ENCODE measurements around the gene RB1.
A peak's percentile ranks its signal among the peaks of the same experiment; 100 is the strongest.

Gene RB1

GRCh38 chr13:48500652-48501197 lies 197.2 kb downstream of the RB1 start:
- DNase-seq = no peak

- no peak for DNase-seq
Observed at GRCh38 chr13:48501705-48502104, 198.2 kb downstream of the RB1 start.

DNA sequence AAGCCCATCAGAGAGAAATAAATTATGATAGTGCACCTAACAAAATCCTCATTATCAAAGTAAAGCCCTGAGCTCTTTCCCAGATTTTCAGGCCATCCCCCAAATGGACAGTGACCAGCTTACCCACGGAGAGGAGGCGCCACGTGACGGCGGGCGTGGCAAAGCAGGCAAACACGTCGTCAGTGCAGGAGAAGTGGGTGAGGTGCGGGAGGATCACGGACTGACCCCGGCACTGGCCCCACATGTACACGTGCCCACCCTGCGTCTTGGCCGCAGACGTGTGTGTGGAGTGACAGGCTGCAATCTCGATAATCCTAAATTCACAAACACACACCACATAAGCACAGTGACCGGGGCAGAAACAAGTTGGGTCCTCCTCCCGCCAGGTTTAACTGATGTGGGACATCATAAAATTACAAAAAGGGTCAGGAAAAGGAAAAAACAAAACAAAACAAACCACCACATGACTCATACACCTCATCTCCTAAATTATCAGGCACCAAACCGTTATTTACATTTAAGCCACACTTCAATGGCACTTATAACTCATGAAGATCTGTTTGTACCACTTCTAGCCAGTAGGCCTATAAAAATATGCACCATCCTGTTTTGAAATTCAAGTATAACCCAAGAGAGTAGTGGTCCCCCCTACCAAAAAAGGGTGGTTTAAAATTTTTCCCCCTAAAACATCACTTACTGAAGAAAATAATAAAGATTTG lies 199.2 kb downstream of the RB1 start:
- DNase-seq = no peak

DNA sequence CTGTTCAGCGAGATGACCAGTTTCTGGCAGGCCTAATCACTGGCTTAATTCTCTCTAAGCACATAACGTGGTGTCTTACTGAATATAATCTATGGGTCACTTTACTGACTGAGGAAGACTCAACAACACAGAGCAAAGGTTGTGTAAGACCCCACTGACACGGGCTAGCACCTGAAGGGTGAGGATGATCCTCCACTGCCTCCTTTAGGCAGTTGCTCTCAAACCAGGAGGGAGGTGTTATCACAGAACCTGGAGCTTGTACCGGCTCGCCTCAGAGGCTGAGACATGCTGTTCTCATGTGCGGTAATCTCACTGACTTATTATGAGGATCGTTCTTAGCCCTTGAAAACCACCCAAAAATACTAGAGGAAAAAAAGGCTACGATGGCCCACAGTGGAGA lies 201.1 kb downstream of the RB1 start:
- no peak for DNase-seq

DNA sequence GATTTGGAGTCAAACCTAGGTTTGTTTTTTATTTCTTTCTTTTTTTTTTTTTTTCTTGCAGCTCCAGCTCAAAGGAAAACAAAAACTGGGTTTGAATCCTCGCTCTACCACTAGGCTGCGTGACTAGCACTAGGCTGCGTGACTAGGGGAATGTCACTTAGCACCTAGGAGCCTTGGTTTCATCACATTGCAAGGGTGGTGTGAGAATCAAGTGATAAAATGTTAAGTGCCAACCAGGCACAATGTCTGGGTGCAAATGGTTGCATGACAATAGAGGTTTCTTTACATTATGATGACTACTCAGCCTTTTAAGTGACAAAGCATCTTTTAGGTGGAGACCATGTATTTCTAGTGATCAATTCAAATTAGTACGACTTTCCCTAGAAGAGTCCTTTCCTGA lies 201.5 kb downstream of the RB1 start:
- no peak for DNase-seq

DNA sequence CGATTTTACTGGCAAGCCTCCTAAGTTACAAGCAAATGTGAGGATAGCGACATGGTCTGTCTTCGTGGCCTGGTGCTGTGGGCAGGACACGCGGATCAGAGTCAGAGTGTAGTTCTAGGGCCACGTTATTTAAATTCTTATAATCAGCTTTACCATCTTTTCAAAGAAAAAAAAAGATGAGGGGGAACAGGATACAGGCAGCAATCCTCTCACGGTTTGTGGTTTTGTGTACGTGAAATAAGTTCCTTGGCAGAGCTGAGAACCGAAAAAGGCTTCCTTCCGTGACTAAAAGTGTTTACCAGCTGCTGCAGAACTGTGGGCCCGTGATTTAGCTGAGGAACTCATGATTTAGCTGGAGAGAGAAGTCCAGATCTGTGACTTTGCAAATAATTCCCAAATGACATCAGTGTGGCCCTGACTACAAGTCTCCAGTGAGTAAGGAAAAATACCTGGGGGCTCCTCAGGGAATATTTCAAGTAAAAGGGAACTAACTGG lies 202.1 kb downstream of the RB1 start:
- no peak for DNase-seq

- DNase-seq = peak; percentile 64
Observed at GRCh38 chr13:48506092-48506701, 202.6 kb downstream of the RB1 start.

GRCh38 chr13:48507021-48507420 lies 203.5 kb downstream of the RB1 start:
- no peak for DNase-seq

DNA sequence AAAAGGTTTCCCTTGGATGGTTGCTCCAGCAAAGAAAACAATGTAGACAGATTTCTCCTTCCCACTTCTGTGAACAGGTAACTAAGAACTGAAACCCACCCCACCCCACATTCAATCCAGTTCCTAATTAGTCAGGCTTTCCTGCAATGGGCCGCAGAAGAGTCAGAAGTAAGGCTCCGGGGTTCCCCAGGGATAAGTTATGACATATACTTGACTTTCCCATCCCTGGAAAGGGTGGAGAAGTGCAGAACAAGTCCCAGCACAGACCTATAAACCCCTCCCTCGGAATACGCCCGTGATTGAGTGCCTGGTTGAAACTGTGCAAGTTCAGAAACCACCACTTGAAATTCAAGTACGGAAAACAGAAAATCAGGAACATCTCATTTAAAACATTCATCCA lies 204.5 kb downstream of the RB1 start:
- DNase-seq = no peak

- DNase-seq = no peak
Observed at GRCh38 chr13:48510698-48511097, 207.1 kb downstream of the RB1 start.

DNA sequence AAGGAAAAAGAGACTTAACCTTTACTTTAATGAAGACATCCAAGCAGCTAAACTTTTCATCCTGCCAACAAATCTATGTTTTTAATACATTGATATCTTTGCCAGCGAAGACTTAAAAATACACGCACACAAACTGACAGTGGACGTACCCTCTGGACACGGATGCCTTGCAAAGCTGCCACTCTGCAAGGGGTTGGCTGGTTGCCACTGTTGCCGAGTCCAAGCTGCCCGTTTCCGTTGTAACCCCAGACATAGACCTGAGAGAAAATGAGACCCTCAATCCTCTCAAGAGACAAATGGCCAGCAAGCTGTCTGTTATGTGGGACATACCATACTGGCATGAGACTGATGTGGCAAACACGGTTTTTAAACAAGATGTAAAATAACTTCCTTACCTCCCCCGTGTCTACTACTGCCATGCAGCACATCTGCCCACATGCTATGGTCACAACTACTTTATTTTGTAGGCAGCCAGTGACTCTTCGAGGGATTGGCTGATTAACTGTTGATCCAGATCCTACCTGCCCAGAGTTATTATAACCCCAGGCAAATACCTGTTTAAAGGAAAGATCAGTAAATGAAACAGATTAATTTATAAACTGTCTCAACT lies 208.2 kb downstream of the RB1 start:
- DNase-seq = peak; percentile 26

DNA sequence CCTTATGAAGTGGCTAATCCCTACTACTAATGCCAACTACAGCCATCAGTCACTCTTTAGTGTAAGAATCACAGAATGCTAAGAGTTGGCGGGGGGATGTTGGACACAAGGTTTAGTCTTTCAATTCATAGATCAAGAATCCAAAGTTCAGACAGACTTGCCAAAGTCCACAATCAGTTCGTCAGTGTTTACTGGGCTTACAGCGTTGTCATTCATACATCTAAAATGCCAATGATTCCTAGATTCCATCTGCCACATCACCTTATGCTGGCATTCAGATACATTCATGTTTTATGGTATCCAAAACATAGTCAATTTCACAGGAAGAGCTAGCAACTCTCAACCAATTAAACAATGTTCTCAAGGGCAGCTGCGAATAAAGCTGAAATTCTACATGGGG lies 211.2 kb downstream of the RB1 start:
- DNase-seq = no peak

GRCh38 chr13:48515732-48516131 lies 212.2 kb downstream of the RB1 start:
- no peak for DNase-seq

DNA sequence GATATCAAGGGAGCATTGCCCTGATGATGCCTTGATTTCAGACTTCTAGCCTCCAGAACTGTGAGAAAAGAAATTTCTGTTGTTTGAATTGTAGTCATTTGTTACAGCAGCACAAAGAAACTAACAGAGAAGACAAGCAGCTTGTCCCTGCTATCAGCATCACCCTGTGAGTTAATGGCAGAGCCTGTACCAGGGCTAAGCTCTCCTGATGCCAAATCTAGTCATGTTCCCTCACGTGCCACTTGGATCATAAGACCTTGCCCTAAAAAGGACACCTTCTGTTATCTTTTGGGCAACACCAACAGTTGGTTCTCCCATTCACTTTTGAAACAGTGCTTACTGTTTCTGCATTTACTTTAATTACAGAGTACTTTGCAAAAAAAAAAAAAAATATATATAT lies 214.5 kb downstream of the RB1 start:
- no peak for DNase-seq

DNA sequence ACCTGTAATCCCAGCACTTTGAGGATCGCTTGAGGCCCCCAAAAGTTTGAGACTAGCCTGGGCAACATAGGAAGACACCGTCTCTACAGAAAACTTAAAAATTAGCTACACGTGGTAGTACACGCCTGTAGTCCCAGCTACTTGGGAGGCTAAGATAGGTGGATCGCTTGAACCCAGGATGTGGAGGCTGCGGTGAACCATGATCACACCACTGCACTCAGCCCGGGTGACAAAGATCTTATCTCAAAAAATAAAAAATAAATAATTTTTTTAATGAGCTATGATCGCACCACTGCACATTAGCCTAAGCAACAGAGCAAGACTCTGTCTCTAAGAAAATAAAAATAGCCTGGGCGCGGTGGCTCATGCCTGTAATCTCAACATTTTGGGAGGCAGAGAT lies 222.7 kb downstream of the RB1 start:
- no peak for DNase-seq

GRCh38 chr13:48527955-48528354 lies 224.4 kb downstream of the RB1 start:
- no peak for DNase-seq

- no peak for DNase-seq
Observed at GRCh38 chr13:48528720-48529119, 225.2 kb downstream of the RB1 start.

- no peak for DNase-seq
Observed at GRCh38 chr13:48530833-48531232, 227.3 kb downstream of the RB1 start.
